GM18507 (cell line): ENCODE measurements around the gene TREX2.
A peak's percentile ranks its signal among the peaks of the same experiment; 100 is the strongest.

Experiments
- DNase-seq: peaks from one replicate; pipeline ENCODE4 v3.0.0; 2011; ENCODE audit warnings: low read depth; ENCODE audit not compliant: insufficient read length; ENCODE audit errors: extremely low spot score
- FAIRE-seq: peaks from 2 replicates; lab custom pipeline; 2011; peaks lifted over from hg19 to GRCh38; lab: Jason Lieb, UNC

The TREX2 gene

DNA sequence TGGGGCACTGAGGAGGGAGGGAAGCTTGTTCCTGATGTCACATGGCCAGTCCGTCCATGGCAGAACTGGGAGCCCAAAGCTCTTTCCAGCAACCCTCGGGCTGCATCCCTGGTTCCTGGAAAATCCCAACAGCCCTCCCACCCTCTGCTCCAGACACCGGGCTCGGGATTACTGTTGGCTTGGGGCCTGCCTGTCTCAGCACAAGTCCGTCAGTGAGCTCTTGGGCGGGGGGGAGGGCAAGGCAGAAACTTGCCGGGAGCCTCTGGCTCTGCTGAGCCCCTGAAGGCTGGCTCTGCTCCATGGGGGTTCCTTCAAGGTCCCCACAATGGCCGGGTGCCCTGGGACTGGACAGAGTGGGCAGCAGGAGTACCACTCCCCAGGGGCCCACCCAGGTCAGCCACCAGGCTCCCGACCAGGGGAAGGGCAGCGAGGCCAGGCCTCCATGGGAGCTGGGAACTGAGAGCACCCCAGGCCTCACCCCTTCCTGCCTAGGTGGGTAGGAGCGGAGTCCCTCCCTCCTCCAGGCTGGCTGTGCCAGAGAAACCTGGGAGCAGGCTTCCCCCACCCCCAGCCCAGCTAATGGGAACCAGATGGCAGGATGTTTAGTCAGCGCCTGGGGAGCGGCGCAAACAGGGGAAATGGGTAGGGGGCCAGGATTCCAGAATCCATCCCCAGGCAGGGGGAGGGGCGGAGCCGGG is 31.0 kb upstream of the TREX2 start:
- FAIRE-seq: no peak
- DNase-seq: no peak

DNA sequence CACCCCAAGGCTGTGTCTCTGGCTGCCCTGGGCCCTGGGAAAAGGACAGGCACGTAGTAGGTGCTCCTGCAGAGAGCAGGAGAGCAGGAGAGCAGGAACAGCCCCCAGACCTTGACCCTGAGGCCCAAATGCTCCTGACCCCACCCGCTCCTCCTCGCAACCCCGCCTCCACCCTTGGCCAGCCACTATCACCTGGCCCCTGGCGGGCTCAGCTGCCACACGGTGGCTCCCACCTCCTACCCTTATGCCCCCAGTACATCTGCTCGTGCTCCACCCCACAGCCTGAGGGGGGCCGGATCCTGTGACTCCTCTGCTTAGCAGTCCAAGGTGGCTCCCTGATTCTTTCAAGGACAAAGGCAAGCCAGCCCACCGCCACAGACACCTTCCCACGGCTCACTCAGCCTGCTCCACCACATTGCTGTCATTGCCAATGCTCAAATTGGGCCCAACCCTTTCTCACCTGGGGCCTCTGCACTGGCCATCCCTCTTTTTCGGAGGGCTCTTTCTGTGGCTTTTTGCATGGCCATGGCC is 30.0 kb upstream of the TREX2 start:
- FAIRE-seq (no peak), DNase-seq (no peak)

DNA sequence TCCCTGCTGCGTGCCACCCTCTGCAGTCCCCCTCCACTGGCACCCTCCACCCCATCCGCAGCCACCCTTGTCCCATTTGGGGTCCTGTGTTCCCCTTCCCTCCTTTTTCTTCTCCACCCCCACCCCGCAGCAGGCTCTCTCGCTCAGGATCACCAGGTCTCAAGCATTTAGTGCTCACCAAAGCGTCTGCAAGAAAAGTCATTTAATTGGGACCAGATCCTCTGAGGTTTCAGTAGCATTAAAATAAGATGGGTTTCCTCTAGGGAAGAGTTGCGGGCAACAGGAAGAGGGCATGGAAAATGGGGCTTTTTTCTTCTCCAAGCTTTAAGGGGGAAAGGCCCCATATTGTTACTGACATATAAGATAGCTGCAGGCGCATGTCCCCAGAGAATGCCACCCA is 29.4 kb upstream of the TREX2 start:
- DNase-seq (no peak), FAIRE-seq (no peak)

DNA sequence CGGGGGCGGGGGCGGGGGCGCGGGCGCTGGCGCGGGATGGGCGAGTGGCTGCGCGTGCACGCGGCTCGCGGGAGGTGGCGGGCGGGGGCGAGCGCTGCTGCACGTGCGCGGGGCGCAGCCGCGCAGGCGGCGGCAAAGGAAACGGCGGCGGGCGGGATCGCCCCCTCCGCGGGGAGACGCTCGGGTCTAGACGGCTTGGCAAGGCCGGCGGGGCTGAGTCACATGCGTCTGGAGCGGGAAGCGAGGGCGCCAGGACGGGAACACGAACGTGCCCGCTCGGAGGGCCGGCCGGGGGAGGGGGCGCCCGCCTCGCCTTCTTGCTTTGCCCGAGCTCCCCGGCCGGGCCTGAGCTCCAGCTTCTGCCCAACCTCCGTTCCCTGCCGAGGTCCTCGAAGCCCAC is 28.9 kb upstream of the TREX2 start:
- FAIRE-seq (no peak), DNase-seq (no peak)

DNA sequence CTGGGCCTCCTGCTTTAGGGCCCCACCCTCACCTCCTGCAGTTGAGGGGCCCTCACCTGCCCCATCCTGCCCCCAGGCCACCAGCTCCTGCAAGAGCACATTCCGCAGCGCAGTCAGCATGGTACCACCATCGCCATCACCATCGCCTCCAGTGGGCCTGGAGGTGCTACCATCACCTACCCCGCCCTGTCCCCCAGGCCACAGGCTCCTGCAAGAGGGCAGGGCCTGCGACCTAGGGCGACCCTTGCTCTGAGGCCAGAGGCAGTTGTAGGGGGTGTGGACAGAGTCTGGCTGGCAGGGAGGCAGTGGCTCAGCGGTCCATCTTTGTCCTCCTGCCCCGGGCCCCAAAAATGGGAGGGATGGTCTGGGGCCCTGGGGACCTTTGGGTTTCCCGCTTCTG is 28.4 kb upstream of the TREX2 start:
- no peak for FAIRE-seq

DNA sequence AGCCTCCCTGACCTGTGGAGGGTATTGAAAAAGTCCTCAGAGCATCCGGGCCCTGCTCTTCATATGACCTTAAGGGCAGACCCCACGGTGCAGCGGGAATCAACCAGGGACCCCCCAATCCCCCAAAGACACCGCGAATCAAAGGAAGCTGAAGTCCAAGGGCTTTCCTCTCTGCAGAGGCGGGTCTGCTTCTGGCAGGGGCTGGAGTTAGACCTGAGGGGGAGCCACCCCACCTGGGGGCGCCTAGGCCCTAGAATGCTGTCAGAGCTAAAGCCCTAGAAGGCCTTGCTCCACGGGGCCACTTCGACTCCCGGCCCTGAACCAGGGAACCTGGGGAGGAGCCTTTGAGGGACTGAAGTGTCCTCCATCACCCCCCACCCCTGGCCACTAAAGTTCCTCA is 27.3 kb upstream of the TREX2 start:
- FAIRE-seq (no peak), DNase-seq (no peak)

More for the DNA sequence above, 28.4 kb upstream of the TREX2 start:
- no peak for DNase-seq

DNA sequence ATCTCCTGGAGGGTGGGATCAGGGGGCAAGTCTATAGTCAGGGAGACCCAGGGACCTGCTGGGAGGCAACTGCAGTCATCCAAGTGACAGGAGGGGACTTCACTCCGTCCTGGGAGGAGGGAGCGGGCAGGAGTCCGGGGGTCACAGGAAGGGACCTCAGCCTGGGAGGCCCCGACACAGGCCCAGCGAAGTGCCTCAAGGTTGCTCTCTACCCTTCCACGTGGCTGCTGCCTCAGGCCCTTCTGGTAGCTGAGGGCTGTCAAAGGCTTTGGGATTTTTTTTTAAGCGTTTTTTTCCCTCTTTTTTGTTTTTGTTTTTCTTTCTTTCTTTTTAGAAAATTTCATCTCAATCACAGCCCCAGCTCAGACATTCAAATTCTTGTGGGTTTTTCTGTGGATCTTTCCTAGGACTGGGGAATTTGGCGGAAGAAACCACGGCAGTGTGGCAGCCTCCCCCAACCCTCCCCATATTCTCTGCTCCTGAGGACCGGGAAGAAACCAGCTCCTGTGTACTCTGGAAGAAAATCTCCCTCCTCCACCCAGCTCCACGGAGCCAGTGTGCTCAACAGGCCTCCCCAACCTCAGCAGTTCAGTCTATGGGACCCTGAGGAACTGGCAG is 25.9 kb upstream of the TREX2 start:
- no peak for FAIRE-seq
- no peak for DNase-seq

DNA sequence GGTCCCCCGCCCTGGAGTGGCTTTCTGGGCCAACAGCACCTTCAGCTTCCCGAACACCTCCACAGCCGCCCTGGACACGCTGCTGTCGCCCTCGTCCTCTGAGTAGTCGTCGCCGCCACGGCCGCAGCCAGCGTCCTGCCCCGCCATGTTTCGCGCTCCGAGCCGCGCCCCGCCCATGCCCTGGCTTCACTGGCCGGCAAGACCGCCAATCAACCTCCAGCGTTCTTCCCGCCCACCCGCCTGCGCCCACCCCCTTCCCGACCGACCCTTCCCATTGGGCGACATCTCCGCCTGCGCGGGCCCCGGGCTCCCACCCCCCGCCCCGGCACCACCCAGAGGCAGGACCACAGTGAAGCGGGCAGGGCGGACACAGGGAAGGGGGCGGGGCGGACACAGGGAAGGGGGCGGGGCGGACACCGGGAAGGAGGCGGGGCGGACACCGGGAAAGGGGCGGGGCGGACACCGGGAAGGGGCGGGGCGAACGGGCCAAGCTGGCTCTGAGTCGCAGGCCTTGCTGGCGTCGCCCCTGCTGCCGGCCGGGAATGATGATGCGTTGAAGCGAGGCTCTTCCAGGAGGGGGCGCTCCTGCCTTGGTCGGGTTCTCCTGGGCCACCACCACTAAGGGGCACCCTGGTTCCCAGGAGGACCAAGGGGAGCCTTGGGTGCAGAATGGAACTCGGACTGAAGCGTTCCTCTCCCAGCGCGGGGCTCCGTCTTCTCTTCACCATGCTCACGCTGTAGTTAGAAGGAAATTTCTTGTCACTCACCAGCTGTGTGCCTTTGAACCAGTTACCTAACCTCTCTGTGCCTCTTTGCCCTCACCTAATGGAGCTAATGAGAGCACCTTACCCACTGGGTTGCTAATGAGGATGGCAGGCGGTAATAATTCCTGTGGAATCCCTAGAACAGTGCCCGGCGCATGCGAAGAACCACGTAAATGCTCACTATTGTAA is 24.8 kb upstream of the TREX2 start, which contains the start of gene HAUS7:
Gene HAUS7 (minus strand): TSS at position 166 of the 953 bp plus-strand sequence. CDS start 19 bp downstream, at position 147.
- peak; percentile 76 for DNase-seq
- peak; percentile 98 for FAIRE-seq

DNA sequence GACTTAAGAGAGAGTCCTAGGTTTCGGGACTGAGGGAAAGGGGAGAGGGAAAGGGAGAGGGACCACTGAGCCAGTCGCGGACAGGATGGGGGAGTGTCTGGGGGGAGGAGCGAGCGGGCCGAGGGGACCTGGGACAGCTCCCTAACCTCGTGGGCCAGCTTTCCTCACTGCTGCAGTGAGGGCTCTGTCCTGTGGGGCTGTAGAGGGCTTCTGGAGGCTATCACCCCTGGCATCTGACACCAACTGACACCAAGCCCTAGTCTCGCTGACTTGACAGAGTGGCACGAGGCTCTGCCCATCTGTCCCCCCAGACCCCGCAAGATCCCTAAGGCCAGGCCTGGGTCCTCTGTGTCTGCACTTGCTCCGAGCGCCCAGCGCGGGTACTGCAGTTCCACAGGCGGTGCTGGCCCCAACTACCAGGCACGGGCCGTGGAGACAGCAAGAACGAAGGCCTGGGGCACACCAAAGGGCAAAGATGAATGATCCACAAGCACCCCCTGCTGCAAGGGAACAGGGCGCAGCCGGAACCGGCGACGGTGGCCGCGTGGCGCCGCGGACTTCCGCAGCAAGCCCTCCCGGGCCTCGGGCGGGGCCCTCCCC is 24.1 kb upstream of the TREX2 start:
- no peak for DNase-seq
- peak; percentile 67 for FAIRE-seq

DNA sequence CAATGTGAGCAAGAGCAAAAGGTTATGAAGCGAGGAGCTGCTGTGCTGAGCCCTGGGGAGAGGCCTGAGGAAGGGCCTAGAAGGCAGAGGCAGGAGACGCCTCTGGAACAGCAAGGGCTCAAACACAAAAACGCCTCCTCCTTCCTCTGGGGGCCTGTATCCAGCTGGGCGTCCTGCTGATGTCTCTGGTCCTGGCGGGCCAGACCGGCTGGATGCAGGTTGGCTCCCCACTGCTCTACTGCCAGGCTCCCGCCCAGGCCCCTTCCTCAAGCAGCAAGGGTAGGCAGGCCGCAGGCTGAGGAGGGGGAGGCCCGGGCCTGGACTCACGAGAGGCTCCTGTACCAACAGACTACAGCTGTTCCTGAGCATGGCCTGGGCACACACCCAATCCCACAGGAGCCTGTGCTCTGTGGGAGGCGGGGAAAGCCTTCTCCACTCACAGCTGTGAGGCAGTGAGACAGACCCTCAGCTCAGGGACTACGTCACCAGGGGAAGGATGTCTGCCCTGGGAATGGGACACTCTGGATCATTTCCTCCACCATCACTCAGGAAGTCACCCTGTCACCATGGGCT is 22.2 kb upstream of the TREX2 start:
- no peak for FAIRE-seq
- no peak for DNase-seq

DNA sequence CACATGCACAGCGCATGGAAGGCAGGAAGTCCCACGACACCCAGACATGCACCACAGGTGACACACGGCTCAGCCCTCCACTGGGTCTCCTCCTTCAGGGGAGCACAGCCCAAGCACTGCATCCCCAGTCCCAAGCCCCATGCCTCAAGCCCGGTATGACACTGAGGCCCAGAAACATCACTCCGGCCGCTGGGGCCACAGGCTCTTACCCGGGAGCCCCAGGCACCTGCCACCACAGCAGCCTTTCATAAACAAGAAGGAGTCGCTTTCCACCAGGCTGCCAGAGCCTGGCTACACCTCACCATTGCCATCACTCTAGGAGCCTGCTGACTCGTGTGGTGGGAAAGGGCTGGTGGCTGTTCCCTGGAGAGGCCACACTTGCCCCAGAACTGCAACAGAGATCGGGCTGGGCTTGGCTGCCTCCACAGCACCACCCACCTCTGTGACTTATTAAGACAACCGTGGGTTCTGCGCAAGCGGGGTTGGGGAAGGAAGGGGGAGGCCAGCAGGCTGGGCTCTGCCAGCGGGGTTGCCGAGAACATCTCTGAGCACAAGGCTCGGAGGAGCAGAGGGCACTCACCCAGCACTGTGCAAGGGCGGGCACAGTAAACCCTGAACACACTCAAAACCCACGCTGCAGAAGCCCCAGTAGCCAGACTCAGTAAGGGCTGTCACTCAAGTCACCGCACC is 20.0 kb upstream of the TREX2 start:
- DNase-seq: no peak
- no peak for FAIRE-seq

DNA sequence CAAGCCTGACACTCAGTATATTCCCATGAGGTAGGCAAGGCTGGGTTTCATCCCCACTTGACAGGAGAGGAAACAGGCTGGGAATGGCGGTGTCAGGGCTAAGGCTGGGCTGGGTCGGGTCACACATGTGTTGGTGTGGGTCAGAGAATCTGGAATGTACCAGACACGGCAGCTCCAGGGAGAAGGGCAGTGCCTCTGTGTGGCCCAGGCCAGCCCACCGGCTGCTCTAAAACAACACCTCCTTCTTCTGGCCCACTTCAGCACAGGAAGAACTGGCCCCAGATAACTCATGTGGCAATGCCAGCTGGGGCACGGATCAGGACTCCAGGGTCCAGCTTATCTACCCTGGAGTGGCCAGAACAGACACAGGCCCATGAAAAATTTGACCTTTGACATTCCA is 18.3 kb upstream of the TREX2 start:
- DNase-seq (no peak), FAIRE-seq (no peak)

DNA sequence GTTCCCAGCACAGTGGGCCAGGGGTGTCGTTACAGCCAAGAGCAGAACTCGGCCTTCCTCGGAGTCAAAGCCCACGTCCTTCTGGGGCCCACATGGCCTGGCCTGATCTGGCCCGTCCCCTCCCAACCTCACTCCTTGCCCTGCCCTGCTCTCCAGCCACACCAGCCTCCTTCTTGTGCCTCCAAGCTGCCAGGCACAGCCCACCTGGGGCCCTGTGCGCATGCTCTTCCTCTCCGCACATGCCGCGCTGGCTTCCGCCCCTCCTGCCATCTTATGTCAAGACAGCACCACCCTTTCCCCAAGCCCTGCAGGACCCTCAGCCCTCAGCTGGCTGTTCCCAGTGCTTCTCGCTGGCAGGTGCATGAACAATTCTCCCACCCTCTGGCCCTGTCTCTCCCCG is 17.7 kb upstream of the TREX2 start:
- FAIRE-seq: no peak
- DNase-seq: no peak

DNA sequence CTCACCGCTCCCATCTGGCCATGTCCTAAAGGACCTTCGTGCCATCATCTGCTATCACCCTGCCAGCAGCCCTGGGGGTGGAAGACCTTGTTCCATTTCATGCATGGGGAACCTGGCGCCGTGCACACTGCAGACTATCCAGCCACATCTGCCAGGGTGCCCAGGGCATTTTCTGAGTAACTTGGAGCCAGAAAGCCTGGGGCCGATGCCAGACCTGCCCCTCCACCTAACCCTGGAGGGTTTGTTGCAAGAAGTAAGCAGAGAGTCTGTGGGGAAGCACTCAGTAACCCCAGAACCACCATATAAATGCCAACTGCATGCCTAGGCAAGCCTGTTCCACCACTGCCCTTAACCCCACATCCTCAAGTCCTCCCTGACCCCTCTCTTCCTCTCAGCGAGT is 17.2 kb upstream of the TREX2 start:
- DNase-seq: no peak
- no peak for FAIRE-seq

DNA sequence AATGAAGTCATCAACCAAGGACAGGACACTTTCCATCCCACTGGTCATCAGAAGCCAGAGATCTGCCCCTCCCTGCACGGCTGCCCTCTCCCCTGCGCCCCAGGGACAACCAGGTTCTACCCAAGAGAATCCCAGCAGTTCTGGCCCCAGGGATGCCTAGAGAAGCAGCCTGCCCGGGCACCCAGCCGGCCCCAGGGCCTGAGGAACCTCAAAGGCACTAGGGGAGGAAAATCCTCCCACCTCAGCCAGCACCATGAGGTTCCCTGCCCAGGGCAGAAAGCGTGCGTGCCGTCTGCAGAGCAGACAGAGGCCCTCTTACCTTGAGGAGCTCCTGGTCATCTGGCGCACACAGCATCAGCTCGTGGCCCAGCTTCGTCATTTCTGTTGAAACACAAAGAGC is 16.4 kb upstream of the TREX2 start:
- FAIRE-seq (no peak), DNase-seq (no peak)

DNA sequence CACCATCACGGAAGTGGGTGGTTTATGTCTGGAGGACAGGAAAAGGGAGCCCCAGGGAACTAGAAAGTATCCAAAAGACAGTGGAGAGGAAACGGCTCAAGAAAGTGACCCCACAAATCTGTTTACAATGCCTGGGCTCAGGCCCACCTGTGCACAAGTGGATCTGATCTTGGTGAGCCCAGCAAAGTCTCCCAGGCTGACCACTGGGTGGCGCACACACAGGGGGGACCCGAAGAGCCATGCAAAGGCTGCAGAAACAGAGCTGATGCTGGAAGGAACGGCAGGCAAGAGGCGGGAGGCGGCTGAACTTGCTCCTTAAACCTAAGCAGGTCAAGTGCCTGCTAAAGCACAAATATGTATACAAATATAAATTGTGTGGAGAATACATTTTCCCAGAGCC is 15.0 kb upstream of the TREX2 start:
- DNase-seq (no peak), FAIRE-seq (peak; percentile 78)

DNA sequence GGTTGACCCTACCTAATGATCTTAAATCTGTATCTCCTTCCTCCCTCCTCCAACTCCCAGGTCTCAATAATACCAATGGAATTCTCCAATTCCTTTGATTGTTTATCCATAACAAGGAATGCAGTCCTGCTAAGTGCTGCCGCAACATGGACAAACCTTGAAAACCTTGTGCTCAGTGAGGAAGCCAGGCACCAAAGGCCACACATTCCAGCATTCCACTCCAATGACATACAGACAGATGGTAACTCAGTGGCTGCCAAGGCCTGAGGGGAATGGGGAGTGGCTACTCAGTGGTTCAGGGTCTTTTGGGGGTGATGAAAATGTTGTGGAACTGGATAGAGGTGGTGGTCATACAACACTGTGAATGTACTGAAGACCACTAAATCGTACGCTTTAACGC is 14.1 kb upstream of the TREX2 start:
- DNase-seq (no peak), FAIRE-seq (no peak)

DNA sequence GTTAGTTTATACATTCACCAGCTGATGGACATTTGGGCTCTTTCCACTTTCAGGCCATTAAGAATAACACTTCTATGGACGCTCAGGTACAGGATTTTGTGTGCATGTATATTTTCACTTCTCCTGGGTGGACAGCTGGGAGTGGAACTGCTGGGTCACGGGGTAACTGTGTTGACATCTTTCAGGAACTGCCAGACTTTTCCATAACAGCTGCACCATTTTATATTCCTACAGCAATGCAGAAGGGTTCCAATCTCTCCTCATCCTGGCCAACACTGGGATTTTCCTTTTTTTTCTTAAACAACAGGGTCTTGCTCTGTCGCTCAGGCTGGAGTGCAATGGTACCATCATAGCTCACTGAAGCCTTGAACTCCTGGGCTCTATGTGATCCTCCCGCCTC is 12.6 kb upstream of the TREX2 start:
- DNase-seq (no peak), FAIRE-seq (no peak)
